ENCODE results near the gene ADCY5.

ADCY5 gene

DNA sequence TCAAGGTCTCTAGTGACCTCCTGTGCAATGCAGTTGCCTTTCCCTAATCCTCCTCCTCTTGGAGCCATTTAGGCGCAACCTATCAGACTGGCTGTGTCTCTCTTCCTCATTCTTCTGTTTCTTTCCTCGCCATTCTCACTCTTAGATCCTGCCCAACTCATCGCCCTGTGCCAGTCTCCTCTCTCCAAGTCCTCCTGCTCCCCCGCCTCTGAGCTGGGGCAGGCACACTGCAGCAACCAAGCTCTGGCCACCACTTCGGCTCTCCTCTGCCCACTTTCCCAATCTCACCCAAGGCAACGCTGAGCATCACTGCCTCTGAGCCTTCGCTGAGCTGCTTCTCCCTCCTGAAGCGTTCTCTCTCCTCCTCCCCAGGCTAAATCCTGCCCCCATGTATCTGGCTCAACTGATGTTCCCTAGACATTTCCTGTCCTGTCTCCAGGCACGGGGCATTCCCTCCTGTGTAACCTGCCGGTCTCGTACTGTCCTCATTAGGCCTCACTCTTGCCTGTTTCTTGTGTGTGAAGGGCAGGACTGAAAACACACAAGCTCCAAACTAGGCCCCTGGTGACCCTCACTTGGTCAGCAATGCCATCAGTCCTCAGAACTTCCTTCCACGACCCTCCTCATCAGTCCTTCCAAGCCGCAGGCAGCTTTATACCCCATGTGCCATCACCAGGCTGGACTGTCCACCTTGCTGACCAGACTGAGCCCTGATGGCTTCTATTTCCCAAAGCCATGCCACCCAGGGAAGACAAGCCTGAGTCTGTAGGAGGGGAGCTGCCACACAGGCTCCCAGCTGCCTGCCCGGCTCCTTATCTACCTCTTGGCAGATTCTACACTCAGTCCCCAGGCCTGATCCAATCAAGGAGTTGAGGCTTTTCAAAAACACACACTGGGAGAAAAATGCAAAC is 161.6 kb downstream of the ADCY5 start:
- H3K4me3 Mint-ChIP-seq = no peak overlapping the region
- no peaks in the 10 kb centered on the region for H3K36me3 Mint-ChIP-seq (ENCODE audit: insufficient read depth)
- no peak overlapping the region for H3K27ac Mint-ChIP-seq
- peaks cover 15 to 18% of the 10 kb centered on the region in 2 donors for H3K27me3 Mint-ChIP-seq
- H3K9me3 Mint-ChIP-seq = peaks cover 0 to 2% of the 10 kb centered on the region in 2 donors
- H3K4me1 Mint-ChIP-seq (ENCODE audit: low read depth in 2 of 2) = no peaks in the 10 kb centered on the region
- ATAC-seq (replicated peaks) (no peak), DNase-seq (no peak)

DNA sequence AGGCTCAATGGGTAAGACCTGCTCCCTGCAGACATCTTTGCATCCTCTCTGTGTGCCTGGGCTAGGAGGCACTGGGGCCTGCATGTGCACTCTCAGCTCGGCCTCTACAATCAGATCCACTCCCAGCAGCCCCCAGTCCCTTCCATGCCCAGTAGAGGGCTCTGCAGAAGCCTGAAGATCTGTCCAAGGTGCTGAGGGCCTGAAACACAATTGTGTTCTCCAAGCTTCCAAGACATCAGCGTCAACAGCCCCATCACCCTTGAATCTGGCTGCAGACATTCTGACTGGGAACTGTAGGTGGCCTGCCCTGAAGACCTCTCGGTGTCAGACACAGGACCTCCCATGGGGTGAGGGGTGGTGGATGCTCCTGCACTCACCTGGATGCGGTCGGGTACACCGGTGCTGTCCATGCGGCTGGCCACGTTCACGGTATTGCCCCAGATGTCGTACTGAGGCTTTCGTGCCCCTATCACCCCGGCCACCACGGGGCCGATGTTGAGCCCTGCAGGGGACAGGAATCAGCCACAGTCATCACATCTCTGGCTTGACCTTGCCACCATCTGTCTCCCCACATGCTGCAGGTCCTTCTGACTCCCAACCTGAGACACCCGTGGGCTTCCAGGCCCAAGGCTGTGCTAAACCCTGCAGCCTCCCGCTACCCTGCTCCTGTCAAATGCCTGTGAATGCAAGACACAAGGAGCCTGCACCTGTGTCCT is 162.4 kb downstream of the ADCY5 start:
- H3K27me3 Mint-ChIP-seq = peaks cover 15 to 18% of the 10 kb centered on the region in 2 donors
- H3K36me3 Mint-ChIP-seq (ENCODE audit: insufficient read depth) = no peaks in the 10 kb centered on the region
- DNase-seq = peak in 1 of 3 experiments; percentile 33
- peak; percentile 46 for ATAC-seq (replicated peaks)
- H3K4me3 Mint-ChIP-seq = no peak overlapping the region
- peaks cover 0 to 2% of the 10 kb centered on the region in 2 donors for H3K9me3 Mint-ChIP-seq
- H3K4me1 Mint-ChIP-seq (ENCODE audit: low read depth in 2 of 2) = no peaks in the 10 kb centered on the region
- no peak overlapping the region for H3K27ac Mint-ChIP-seq

GRCh38 chr3:123285931-123286307 is 163.0 kb downstream of the ADCY5 start:
- Mint-ChIP-seq H3K36me3 (ENCODE audit: insufficient read depth) (no peaks in the 10 kb centered on the region), H3K4me1 (ENCODE audit: low read depth in 2 of 2) (no peaks in the 10 kb centered on the region), H3K27ac (no peak overlapping the region), H3K4me3 (no peak overlapping the region), H3K9me3 (peaks cover 0 to 2% of the 10 kb centered on the region in 2 donors), H3K27me3 (peaks cover 14 to 15% of the 10 kb centered on the region in 2 donors)
- ATAC-seq (replicated peaks) = no peak
- no peak for DNase-seq

DNA sequence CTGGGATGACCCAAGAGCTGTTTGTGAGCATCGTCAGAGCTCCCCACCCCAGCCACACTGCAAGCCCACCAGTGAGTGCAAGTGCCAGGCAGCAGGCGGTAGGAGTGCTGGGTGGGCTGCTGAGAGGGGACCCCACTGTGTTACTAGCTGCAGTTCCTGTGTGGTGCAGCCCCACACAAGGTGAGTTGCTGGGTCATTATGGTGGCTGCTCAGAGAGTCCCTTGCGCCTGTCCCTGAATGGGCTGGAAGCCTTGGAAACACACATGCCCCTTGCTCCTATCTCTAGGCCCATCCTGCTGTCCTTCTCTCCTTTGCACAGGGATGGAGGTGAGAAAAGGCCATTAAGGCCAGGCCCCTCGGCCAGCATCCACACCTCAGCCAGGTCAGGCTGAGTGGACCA is 163.4 kb downstream of the ADCY5 start:
- H3K4me1 Mint-ChIP-seq (ENCODE audit: low read depth in 2 of 2) = no peaks in the 10 kb centered on the region
- no peaks in the 10 kb centered on the region for H3K36me3 Mint-ChIP-seq (ENCODE audit: insufficient read depth)
- no peak overlapping the region for H3K4me3 Mint-ChIP-seq
- DNase-seq = no peak
- peaks cover 0 to 2% of the 10 kb centered on the region in 2 donors for H3K9me3 Mint-ChIP-seq
- H3K27ac Mint-ChIP-seq = no peak overlapping the region
- peaks cover 9 to 15% of the 10 kb centered on the region in 2 donors for H3K27me3 Mint-ChIP-seq
- no peak for ATAC-seq (replicated peaks)

- DNase-seq (no peak), ATAC-seq (replicated peaks) (no peak)
- H3K9me3 Mint-ChIP-seq = peaks cover 0 to 2% of the 10 kb centered on the region in 2 donors
- no peak overlapping the region for H3K27ac Mint-ChIP-seq
- H3K4me3 Mint-ChIP-seq = no peak overlapping the region
- H3K36me3 Mint-ChIP-seq (ENCODE audit: insufficient read depth) = no peaks in the 10 kb centered on the region
- H3K27me3 Mint-ChIP-seq = peaks cover 5 to 12% of the 10 kb centered on the region in 2 donors
- no peaks in the 10 kb centered on the region for H3K4me1 Mint-ChIP-seq (ENCODE audit: low read depth in 2 of 2)
These were observed 163.8 kb downstream of the ADCY5 start for GRCh38 chr3:123285066-123285465.

DNA sequence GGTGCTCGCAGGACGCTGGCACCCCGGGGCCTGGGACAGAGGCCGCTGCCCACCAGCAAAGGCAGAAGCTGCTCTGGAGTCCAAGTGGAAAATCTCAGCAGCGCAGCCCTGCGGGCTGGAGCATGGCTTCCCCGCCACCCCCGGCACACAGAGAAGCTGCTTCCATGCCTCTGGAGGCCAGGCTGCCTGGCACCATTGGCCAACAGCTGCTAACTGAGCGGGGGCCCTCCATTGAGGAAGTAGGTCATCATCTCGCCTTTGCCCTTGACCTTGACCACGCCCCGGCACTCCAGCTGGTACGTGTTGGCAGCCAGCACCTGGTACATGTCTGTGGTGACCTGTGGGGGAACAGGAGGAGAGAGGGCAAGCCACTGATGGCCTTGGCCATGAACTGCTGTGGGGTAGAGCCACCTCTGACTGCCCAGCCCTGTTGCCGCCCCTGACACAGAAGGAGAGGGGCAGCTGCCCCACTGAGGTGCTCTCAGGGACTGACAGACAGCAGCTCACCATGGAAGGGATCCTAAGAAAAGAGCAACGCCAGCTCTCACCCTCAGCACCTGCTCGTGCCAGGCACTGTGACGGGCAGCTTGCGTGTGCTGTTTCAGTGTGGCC is 164.4 kb downstream of the ADCY5 start:
- no peak for DNase-seq
- peaks cover 0 to 7% of the 10 kb centered on the region in 2 donors for H3K27me3 Mint-ChIP-seq
- ATAC-seq (replicated peaks) = no peak
- no peaks in the 10 kb centered on the region for H3K4me1 Mint-ChIP-seq (ENCODE audit: low read depth in 2 of 2)
- H3K27ac Mint-ChIP-seq = no peak overlapping the region
- no peaks in the 10 kb centered on the region for H3K36me3 Mint-ChIP-seq (ENCODE audit: insufficient read depth)
- H3K9me3 Mint-ChIP-seq = peaks cover 0 to 2% of the 10 kb centered on the region in 2 donors
- H3K4me3 Mint-ChIP-seq = no peak overlapping the region

GRCh38 chr3:123283657-123284398 is 165.1 kb downstream of the ADCY5 start:
- no peak overlapping the region for H3K27ac Mint-ChIP-seq
- no peaks in the 10 kb centered on the region for H3K4me1 Mint-ChIP-seq (ENCODE audit: low read depth in 2 of 2)
- H3K27me3 Mint-ChIP-seq = peaks cover 0 to 7% of the 10 kb centered on the region in 2 donors
- no peak for ATAC-seq (replicated peaks)
- DNase-seq = no peak
- no peaks in the 10 kb centered on the region for H3K36me3 Mint-ChIP-seq (ENCODE audit: insufficient read depth)
- H3K4me3 Mint-ChIP-seq = no peak overlapping the region
- peaks cover 0 to 2% of the 10 kb centered on the region in 2 donors for H3K9me3 Mint-ChIP-seq

- no peak overlapping the region for H3K27ac Mint-ChIP-seq
- no peak for DNase-seq
- no peaks in the 10 kb centered on the region for H3K36me3 Mint-ChIP-seq (ENCODE audit: insufficient read depth)
- H3K4me3 Mint-ChIP-seq = no peak overlapping the region
- H3K9me3 Mint-ChIP-seq = peaks cover 0 to 2% of the 10 kb centered on the region in 2 donors
- H3K4me1 Mint-ChIP-seq (ENCODE audit: low read depth in 2 of 2) = no peaks in the 10 kb centered on the region
- ATAC-seq (replicated peaks) = no peak
- H3K27me3 Mint-ChIP-seq = peaks cover 0 to 7% of the 10 kb centered on the region in 2 donors
These were observed 165.8 kb downstream of the ADCY5 start for GRCh38 chr3:123283074-123283473.

GRCh38 chr3:123282461-123282860 is 166.4 kb downstream of the ADCY5 start:
- no peak for ATAC-seq (replicated peaks)
- Mint-ChIP-seq H3K4me3 (no peak overlapping the region), H3K9me3 (peaks cover 0 to 2% of the 10 kb centered on the region in 2 donors), H3K4me1 (ENCODE audit: low read depth in 2 of 2) (no peaks in the 10 kb centered on the region), H3K36me3 (ENCODE audit: insufficient read depth) (no peaks in the 10 kb centered on the region), H3K27ac (no peak overlapping the region), H3K27me3 (peaks cover 0 to 7% of the 10 kb centered on the region in 2 donors)
- DNase-seq = no peak

- Mint-ChIP-seq H3K27ac (peak overlapping the region in 1 of 2 donors; percentile 52), H3K36me3 (ENCODE audit: insufficient read depth) (no peaks in the 10 kb centered on the region), H3K9me3 (no peaks in the 10 kb centered on the region), H3K4me1 (ENCODE audit: low read depth in 2 of 2) (no peaks in the 10 kb centered on the region), H3K4me3 (no peak overlapping the region), H3K27me3 (peaks cover 0 to 2% of the 10 kb centered on the region in 2 donors)
- DNase-seq (no peak), ATAC-seq (replicated peaks) (no peak)
These were observed 167.0 kb downstream of the ADCY5 start for GRCh38 chr3:123281929-123282328.

- Mint-ChIP-seq H3K36me3 (ENCODE audit: insufficient read depth) (no peaks in the 10 kb centered on the region), H3K4me3 (no peak overlapping the region), H3K4me1 (ENCODE audit: low read depth in 2 of 2) (no peaks in the 10 kb centered on the region), H3K27me3 (no peaks in the 10 kb centered on the region), H3K27ac (no peak overlapping the region), H3K9me3 (no peaks in the 10 kb centered on the region)
- DNase-seq (no peak), ATAC-seq (replicated peaks) (no peak)
These were observed 167.5 kb downstream of the ADCY5 start for GRCh38 chr3:123281406-123281805.

DNA sequence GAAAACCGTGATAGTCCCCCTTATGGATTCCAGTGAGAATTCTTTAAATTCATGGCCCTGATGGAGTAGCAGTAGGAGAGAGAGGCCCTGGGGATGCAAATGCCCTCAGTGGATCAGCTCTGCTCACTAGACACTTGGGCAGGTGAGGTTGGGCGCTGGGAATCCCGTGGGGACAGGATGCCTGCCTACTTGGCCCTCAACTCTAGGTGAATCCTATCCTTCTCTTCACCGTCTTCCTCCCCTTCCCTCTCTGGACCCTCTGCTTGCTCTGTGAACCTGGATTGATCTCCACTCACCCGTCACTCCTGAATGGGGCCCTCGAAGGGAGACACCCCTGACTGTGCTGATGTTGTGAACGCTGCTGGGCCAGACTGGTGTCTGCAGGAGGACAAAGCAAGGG is 169.8 kb downstream of the ADCY5 start:
- H3K4me1 Mint-ChIP-seq (ENCODE audit: low read depth in 2 of 2) = no peaks in the 10 kb centered on the region
- DNase-seq (no peak), ATAC-seq (replicated peaks) (no peak)
- H3K4me3 Mint-ChIP-seq = no peak overlapping the region
- no peaks in the 10 kb centered on the region for H3K36me3 Mint-ChIP-seq (ENCODE audit: insufficient read depth)
- H3K27ac Mint-ChIP-seq = no peak overlapping the region
- no peaks in the 10 kb centered on the region for H3K27me3 Mint-ChIP-seq
- H3K9me3 Mint-ChIP-seq = no peaks in the 10 kb centered on the region

GRCh38 chr3:123278446-123278845 is 170.4 kb downstream of the ADCY5 start:
- no peak overlapping the region for H3K4me3 Mint-ChIP-seq
- ATAC-seq (replicated peaks) (no peak), DNase-seq (no peak)
- H3K4me1 Mint-ChIP-seq (ENCODE audit: low read depth in 2 of 2) = no peaks in the 10 kb centered on the region
- H3K36me3 Mint-ChIP-seq (ENCODE audit: insufficient read depth) = no peaks in the 10 kb centered on the region
- H3K9me3 Mint-ChIP-seq = no peaks in the 10 kb centered on the region
- H3K27me3 Mint-ChIP-seq = no peaks in the 10 kb centered on the region
- peak overlapping the region in 1 of 2 donors; percentile 23 for H3K27ac Mint-ChIP-seq

Measured in effector memory CD8-positive, alpha-beta T cell (primary cell).